ENCODE measurements around the gene PLEKHA1. TPM values are rescaled to one million over a fixed set of nuclear protein-coding genes. Genes with fewer than 3 reads are reported as not detected.

PLEKHA1 gene
- total RNA-seq, 1 experiment from 2014 or later = 7.3 TPM

DNA sequence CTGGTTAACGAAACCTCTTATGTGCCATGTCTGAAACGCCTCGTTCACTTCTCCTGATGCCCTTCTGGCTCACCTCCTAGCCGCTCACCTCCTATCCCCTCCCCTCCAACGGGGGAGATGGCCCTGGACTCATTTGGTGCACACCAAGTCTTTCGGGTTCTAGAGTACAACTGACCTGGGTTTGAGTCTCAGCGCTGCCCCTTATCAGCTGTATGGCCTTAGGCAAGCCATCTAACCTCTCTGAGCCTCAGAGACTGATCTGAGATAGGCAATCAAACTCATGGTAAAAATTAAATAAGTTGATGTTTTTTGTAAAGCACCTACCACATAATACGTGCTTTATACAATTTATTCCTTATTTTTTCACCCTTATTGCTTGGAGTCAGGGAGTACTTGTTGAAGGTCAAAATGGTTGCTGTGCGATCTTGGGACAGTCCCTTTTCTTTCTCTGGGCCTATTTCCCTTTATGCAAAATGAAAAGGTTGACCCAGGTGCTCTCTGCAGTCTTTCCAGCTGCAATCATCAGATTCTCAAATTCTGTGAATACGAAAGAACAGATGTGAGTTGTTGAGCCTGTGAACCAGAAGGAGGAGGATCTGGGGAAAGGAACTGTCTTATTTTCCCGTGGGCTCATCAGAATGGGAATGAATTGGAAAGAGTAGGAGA is 31.2 kb upstream of the PLEKHA1 start:
- peaks cover 47% of the 10 kb centered on the region for H3K4me1 ChIP-seq (ENCODE audit: low read length)

GRCh38 chr10:122343936-122344335 is 30.6 kb upstream of the PLEKHA1 start:
- Histone ChIP-seq H3K4me3 (ENCODE audit: low read length) (peak overlapping the region; percentile 21; the same call in 1 of the 2 replicates), H3K4me1 (ENCODE audit: low read length) (peaks cover 54% of the 10 kb centered on the region), H3K27me3 (ENCODE audit: low read length) (no peaks in the 10 kb centered on the region), H2AFZ (ENCODE audit: low read length) (0 out of 2 replicates have a peak overlapping the region, but pooled peaks have one; percentile 61), H3K36me3 (ENCODE audit: insufficient read depth, low read length) (no peaks in the 10 kb centered on the region), H3K9ac (ENCODE audit: low read length) (no peak overlapping the region), H3K4me2 (ENCODE audit: low read depth, low read length, poor library complexity, severe bottlenecking) (peak overlapping the region; percentile 42), H3K9me2 (replicated peaks; ENCODE audit: insufficient read depth, low read length) (no peaks in the 10 kb centered on the region), H3K9me3 (ENCODE audit: low read length) (no peaks in the 10 kb centered on the region), H3K27ac (ENCODE audit: low read length) (no peak overlapping the region), H4K20me1 (ENCODE audit: insufficient read depth, low read depth, low read length) (no peaks in the 10 kb centered on the region), H3K79me2 (ENCODE audit: low read length) (no peaks in the 10 kb centered on the region)
- no peak for DNase-seq

More for the DNA sequence above, 31.2 kb upstream of the PLEKHA1 start:
- Histone ChIP-seq H3K27me3 (ENCODE audit: low read length) (no peaks in the 10 kb centered on the region), H3K4me2 (ENCODE audit: low read depth, low read length, poor library complexity, severe bottlenecking) (peak overlapping the region; percentile 42), H3K27ac (ENCODE audit: low read length) (no peak overlapping the region), H3K36me3 (ENCODE audit: insufficient read depth, low read length) (no peaks in the 10 kb centered on the region), H3K4me3 (ENCODE audit: low read length) (peak overlapping the region; percentile 21; the same call in 1 of the 2 replicates), H2AFZ (ENCODE audit: low read length) (peak overlapping the region; percentile 61; the same call in 1 of the 2 replicates), H4K20me1 (ENCODE audit: insufficient read depth, low read depth, low read length) (no peaks in the 10 kb centered on the region), H3K9me2 (replicated peaks; ENCODE audit: insufficient read depth, low read length) (no peaks in the 10 kb centered on the region), H3K9me3 (ENCODE audit: low read length) (no peaks in the 10 kb centered on the region), H3K9ac (ENCODE audit: low read length) (no peak overlapping the region), H3K79me2 (ENCODE audit: low read length) (no peaks in the 10 kb centered on the region)
- DNase-seq = peak; percentile 67

- Histone ChIP-seq H3K4me2 (ENCODE audit: low read depth, low read length, poor library complexity, severe bottlenecking) (no peak overlapping the region), H3K36me3 (ENCODE audit: insufficient read depth, low read length) (no peaks in the 10 kb centered on the region; the same call in 1 of the 2 replicates), H3K79me2 (ENCODE audit: low read length) (no peaks in the 10 kb centered on the region), H3K4me3 (ENCODE audit: low read length) (no peak overlapping the region), H4K20me1 (ENCODE audit: insufficient read depth, low read depth, low read length) (no peaks in the 10 kb centered on the region), H3K9me2 (replicated peaks; ENCODE audit: insufficient read depth, low read length) (no peaks in the 10 kb centered on the region), H3K9ac (ENCODE audit: low read length) (no peak overlapping the region), H2AFZ (ENCODE audit: low read length) (no peak overlapping the region), H3K27ac (ENCODE audit: low read length) (no peak overlapping the region), H3K27me3 (ENCODE audit: low read length) (no peaks in the 10 kb centered on the region), H3K4me1 (ENCODE audit: low read length) (peaks cover 63% of the 10 kb centered on the region), H3K9me3 (ENCODE audit: low read length) (no peaks in the 10 kb centered on the region)
- DNase-seq = no peak
Measured at GRCh38 chr10:122344741-122345258, 29.7 kb upstream of the PLEKHA1 start.

GRCh38 chr10:122346326-122346950 is 28.1 kb upstream of the PLEKHA1 start:
- Histone ChIP-seq H4K20me1 (ENCODE audit: insufficient read depth, low read depth, low read length) (no peaks in the 10 kb centered on the region), H3K4me3 (ENCODE audit: low read length) (no peak overlapping the region), H3K79me2 (ENCODE audit: low read length) (no peaks in the 10 kb centered on the region), H3K4me2 (ENCODE audit: low read depth, low read length, poor library complexity, severe bottlenecking) (peak overlapping the region; percentile 65), H3K9me2 (replicated peaks; ENCODE audit: insufficient read depth, low read length) (no peaks in the 10 kb centered on the region), H3K27ac (ENCODE audit: low read length) (no peak overlapping the region), H3K27me3 (ENCODE audit: low read length) (no peaks in the 10 kb centered on the region), H3K36me3 (ENCODE audit: insufficient read depth, low read length) (no peaks in the 10 kb centered on the region; the same call in 1 of the 2 replicates), H3K9ac (ENCODE audit: low read length) (no peak overlapping the region), H3K9me3 (ENCODE audit: low read length) (no peaks in the 10 kb centered on the region), H3K4me1 (ENCODE audit: low read length) (peaks cover 73% of the 10 kb centered on the region), H2AFZ (ENCODE audit: low read length) (no peak overlapping the region)
- DNase-seq = no peak

- no peaks in the 10 kb centered on the region for H3K79me2 ChIP-seq (ENCODE audit: low read length)
- peak overlapping the region; percentile 84 for H3K27ac ChIP-seq (ENCODE audit: low read length)
- no peaks in the 10 kb centered on the region for H3K9me3 ChIP-seq (ENCODE audit: low read length)
- no peaks in the 10 kb centered on the region for H3K9me2 ChIP-seq (replicated peaks; ENCODE audit: insufficient read depth, low read length)
- H3K4me3 ChIP-seq (ENCODE audit: low read length) = peak overlapping the region; percentile 22; the same call in 1 of the 2 replicates
- DNase-seq = no peak
- peaks cover 73% of the 10 kb centered on the region for H3K4me1 ChIP-seq (ENCODE audit: low read length)
- no peak overlapping the region for H3K9ac ChIP-seq (ENCODE audit: low read length)
- peak overlapping the region; percentile 65 for H3K4me2 ChIP-seq (ENCODE audit: low read depth, low read length, poor library complexity, severe bottlenecking)
- peak overlapping the region; percentile 37; the same call in 1 of the 2 replicates for H2AFZ ChIP-seq (ENCODE audit: low read length)
- H4K20me1 ChIP-seq (ENCODE audit: insufficient read depth, low read depth, low read length) = no peaks in the 10 kb centered on the region
- no peaks in the 10 kb centered on the region; the same call in 1 of the 2 replicates for H3K36me3 ChIP-seq (ENCODE audit: insufficient read depth, low read length)
- no peaks in the 10 kb centered on the region for H3K27me3 ChIP-seq (ENCODE audit: low read length)
Measured at GRCh38 chr10:122347170-122347841, 27.2 kb upstream of the PLEKHA1 start.

GRCh38 chr10:122348512-122348911 is 26.0 kb upstream of the PLEKHA1 start:
- no peaks in the 10 kb centered on the region for H3K9me2 ChIP-seq (replicated peaks; ENCODE audit: insufficient read depth, low read length)
- H3K27ac ChIP-seq (ENCODE audit: low read length) = peak overlapping the region; percentile 84
- no peaks in the 10 kb centered on the region for H3K9me3 ChIP-seq (ENCODE audit: low read length)
- H3K79me2 ChIP-seq (ENCODE audit: low read length) = no peaks in the 10 kb centered on the region
- peak overlapping the region; percentile 26; the same call in 1 of the 2 replicates for H3K4me3 ChIP-seq (ENCODE audit: low read length)
- H3K4me2 ChIP-seq (ENCODE audit: low read depth, low read length, poor library complexity, severe bottlenecking) = peak overlapping the region; percentile 65
- no peaks in the 10 kb centered on the region for H4K20me1 ChIP-seq (ENCODE audit: insufficient read depth, low read depth, low read length)
- no peaks in the 10 kb centered on the region; the same call in 1 of the 2 replicates for H3K36me3 ChIP-seq (ENCODE audit: insufficient read depth, low read length)
- peak; percentile 94 for DNase-seq
- no peaks in the 10 kb centered on the region for H3K27me3 ChIP-seq (ENCODE audit: low read length)
- H3K4me1 ChIP-seq (ENCODE audit: low read length) = peaks cover 74% of the 10 kb centered on the region
- peak overlapping the region; percentile 41; the same call in 1 of the 2 replicates for H3K9ac ChIP-seq (ENCODE audit: low read length)
- H2AFZ ChIP-seq (ENCODE audit: low read length) = no peak overlapping the region

DNA sequence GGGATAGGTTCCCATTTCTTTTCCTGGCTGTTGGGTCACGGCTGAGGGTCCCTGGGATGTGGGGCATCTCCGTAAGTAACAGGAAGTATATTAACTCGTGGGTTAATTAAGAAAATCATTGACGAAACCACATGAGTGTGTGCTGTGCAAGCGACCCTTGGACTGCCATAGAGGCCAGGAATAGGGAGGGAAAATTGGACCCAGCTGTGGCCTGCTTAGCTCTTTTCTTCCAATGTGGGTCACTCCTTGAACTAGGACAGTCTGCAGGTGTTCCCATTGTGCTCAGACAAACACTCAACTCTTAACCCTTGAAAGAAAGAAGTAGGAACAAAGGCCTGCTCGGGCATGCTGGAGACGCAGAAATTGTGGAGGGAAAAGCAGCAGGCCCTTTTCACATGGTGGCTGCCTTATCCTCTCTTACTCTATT is 25.6 kb upstream of the PLEKHA1 start:
- H3K4me3 ChIP-seq (ENCODE audit: low read length) = no peak overlapping the region
- H3K4me2 ChIP-seq (ENCODE audit: low read depth, low read length, poor library complexity, severe bottlenecking) = peak overlapping the region; percentile 65
- no peak for DNase-seq
- H3K9me2 ChIP-seq (replicated peaks; ENCODE audit: insufficient read depth, low read length) = no peaks in the 10 kb centered on the region
- peaks cover 72% of the 10 kb centered on the region for H3K4me1 ChIP-seq (ENCODE audit: low read length)
- no peaks in the 10 kb centered on the region for H3K27me3 ChIP-seq (ENCODE audit: low read length)
- H3K9me3 ChIP-seq (ENCODE audit: low read length) = no peaks in the 10 kb centered on the region
- no peak overlapping the region for H2AFZ ChIP-seq (ENCODE audit: low read length)
- no peaks in the 10 kb centered on the region for H3K79me2 ChIP-seq (ENCODE audit: low read length)
- peak overlapping the region; percentile 42 for H3K27ac ChIP-seq (ENCODE audit: low read length)
- no peaks in the 10 kb centered on the region for H4K20me1 ChIP-seq (ENCODE audit: insufficient read depth, low read depth, low read length)
- no peaks in the 10 kb centered on the region; the same call in 1 of the 2 replicates for H3K36me3 ChIP-seq (ENCODE audit: insufficient read depth, low read length)
- no peak overlapping the region for H3K9ac ChIP-seq (ENCODE audit: low read length)

All from Karpas-422 (cell line).